BLaER1 treated with 17β-estradiol and CSF1 and Interleukin-3, amounts not matched to agents 10 nM and 100 nM (cell line): ENCODE results near the gene GAMT.

Experiments
- H3K27ac ChIP-seq, 11 experiments: shearing (Covaris generic); formaldehyde crosslinking; 2 replicates each; pipeline ENCODE4 v1.8.1; 2022
- H3K27me3 ChIP-seq, 11 experiments: shearing (Covaris generic); formaldehyde crosslinking; 2 replicates each; pipeline ENCODE4 v1.8.1; 2022
- H3K36me3 ChIP-seq, 11 experiments: shearing (Covaris generic); formaldehyde crosslinking; 2 replicates each; pipeline ENCODE4 v1.8.1; 2022
- H3K4me1 ChIP-seq, 10 experiments: shearing (Covaris generic); formaldehyde crosslinking; 2 replicates each; pipeline ENCODE4 v1.8.1; 2022
- H3K4me2 ChIP-seq, 11 experiments: shearing (Covaris generic); formaldehyde crosslinking; 2 replicates each; pipeline ENCODE4 v1.8.1; 2022
- H3K4me3 ChIP-seq, 10 experiments: shearing (Covaris generic); formaldehyde crosslinking; 2 replicates each; pipeline ENCODE4 v1.8.1; 2022
- H3K9ac ChIP-seq, 11 experiments: shearing (Covaris generic); formaldehyde crosslinking; 2 replicates each; pipeline ENCODE4 v1.8.1; 2022
- H3K9me3 ChIP-seq, 11 experiments: shearing (Covaris generic); formaldehyde crosslinking; replicated peaks in 1 of 11; 2 replicates each; pipeline ENCODE4 v1.8.1; 2022
- H4K20me1 ChIP-seq, 11 experiments: shearing (Covaris generic); formaldehyde crosslinking; 2 replicates each; pipeline ENCODE4 v1.8.1; 2022
- Cebpa-rat ChIP-seq, 11 experiments: shearing (Covaris generic); IDR thresholded peaks; 2 replicates each; pipeline ENCODE4 v1.8.1; 2022

The GAMT gene

DNA sequence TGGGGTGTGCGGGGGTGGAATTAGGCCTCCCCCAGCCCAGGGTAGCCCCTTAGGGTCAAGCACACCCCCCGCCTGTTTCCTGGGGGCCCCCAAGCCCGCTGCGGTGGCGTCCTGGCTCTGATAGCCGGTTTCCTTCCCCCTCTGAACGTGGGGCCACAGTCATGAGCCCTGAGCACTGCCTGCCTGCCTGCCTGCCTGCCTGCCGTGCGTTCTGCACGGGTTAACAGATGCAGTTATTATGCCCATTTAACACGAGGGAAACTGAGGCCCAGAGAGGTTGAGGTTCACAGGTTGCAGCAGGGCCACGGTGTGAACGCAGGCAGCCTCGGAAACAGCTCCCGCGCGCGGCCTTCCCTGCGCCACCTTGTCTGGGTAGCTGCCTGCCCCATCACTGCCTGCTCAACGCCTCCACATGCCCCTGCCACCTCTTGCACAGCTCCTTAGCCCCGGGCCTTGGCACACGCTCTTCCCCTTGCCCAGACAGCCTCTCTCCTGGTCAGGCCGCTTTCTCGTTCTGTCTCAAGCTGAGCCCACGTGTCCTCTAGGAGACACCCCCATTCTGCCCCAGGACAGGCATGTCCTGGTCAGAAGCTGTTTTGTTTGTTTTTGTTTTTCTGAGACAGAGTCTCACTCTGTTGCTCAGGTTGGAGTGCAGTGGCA, 1.2 kb upstream of the GAMT start:
- H3K36me3 ChIP-seq, result peaks cover 0 to 17% (median 0%) of the 10 kb centered on the region in 11 experiments; a peak in 5 of 22 replicates
- no peaks in the 10 kb centered on the region for H3K27me3 ChIP-seq
- no peak for TF ChIP-seq Cebpa-rat (IDR thresholded peaks at IDR 0.05)
- 0 out of 22 replicates have a peak overlapping the region, but pooled peaks of 2 of the 11 experiments have one; percentile 4 to 18 for H3K27ac ChIP-seq
- H3K4me2 ChIP-seq, result peak overlapping the region; percentile 93 to 100 (median 97)
- H3K9me3 ChIP-seq, result no peaks in the 10 kb centered on the region
- H3K4me3 ChIP-seq, result peak overlapping the region in 3 of 10 experiments; percentile 25 to 39 (median 26); a peak in 3 of 20 replicates
- H3K4me1 ChIP-seq, result peaks cover 52 to 74% (median 66%) of the 10 kb centered on the region in 10 experiments
- H4K20me1 ChIP-seq, result peaks cover 0 to 30% (median 15%) of the 10 kb centered on the region in 11 experiments; a peak in 12 of 22 replicates
- H3K9ac ChIP-seq, result peak overlapping the region in 10 of 11 experiments; percentile 1 to 83 (median 70); a peak in 13 of 22 replicates

DNA sequence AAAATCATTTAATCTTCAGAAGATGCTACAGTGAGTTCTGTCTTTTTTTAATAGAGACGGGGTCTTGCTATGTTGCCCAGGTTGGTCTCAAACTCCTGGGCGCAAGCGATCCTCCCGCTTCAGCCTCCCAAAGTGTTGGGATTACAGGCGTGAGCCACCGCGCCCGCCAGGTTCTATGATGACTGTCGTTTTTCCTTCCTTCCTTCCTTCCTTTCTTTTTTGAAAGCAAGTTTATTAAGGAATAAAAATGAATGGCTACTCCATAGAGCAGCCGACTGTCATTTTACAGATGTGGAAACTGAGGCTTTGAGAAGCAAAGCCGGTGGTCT, 511 bp upstream of the GAMT start:
- peaks cover 0 to 37% (median 22%) of the 10 kb centered on the region in 11 experiments; a peak in 13 of 22 replicates for H4K20me1 ChIP-seq
- peak overlapping the region; percentile 73 to 91 (median 81) for H3K4me3 ChIP-seq
- no peaks in the 10 kb centered on the region for H3K27me3 ChIP-seq
- H3K36me3 ChIP-seq, result peaks cover 0 to 17% (median 0%) of the 10 kb centered on the region in 11 experiments; a peak in 5 of 22 replicates
- H3K4me1 ChIP-seq, result peaks cover 58 to 79% (median 72%) of the 10 kb centered on the region in 10 experiments
- H3K27ac ChIP-seq, result peak overlapping the region in 6 of 11 experiments; percentile 48 to 73 (median 62); a peak in 6 of 22 replicates
- no peak for TF ChIP-seq Cebpa-rat (IDR thresholded peaks at IDR 0.05)
- no peaks in the 10 kb centered on the region for H3K9me3 ChIP-seq
- peak overlapping the region; percentile 66 to 86 (median 79); a peak in 21 of 22 replicates for H3K9ac ChIP-seq
- peak overlapping the region; percentile 93 to 100 (median 97) for H3K4me2 ChIP-seq

DNA sequence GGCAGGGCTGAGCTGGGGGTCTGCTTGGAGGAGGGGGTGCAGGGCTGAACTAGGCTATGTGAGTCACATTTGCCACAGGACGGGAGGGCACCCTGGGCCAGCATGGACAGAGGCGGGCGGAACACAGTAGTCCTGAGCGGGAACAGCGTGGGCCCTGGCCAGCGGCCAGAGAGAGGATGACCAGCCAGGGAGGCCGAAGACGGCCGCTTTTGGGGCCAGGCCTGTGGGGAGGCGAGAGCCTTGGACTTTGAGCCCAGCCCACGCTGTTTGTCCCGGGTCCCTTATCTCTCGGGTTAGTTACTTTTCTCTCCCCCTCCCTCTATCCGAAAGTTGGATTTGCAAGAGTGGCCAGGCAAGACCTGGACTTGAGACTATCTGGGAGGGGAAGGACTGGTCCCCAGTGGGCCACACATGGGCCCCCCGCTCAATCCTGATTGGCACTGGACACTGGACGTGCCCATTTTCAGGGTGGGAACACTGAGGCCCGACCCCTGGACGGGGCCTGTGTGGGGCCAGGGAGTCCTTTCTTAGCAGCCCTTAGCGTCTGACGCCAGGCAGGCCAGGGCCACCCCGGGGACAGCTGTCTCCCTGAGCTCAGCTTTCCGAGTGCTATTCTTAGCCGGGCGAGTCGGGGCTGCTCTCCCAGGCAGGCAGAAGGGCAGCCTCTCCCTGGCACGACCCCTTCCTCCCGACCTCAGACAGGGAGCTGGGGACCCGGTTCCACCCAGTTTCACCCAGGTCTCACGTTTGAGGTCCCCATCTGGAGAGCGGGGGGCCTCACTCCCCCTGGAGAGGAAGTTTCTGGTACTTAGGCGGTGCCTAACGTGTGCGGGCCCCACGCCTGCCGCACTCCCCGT, 833 bp downstream of the GAMT start:
- H3K27ac ChIP-seq, result peak overlapping the region in 9 of 11 experiments; percentile 48 to 73 (median 62); a peak in 18 of 22 replicates
- H3K4me3 ChIP-seq, result peak overlapping the region; percentile 73 to 91 (median 81)
- peaks cover 0 to 20% (median 1%) of the 10 kb centered on the region in 11 experiments; a peak in 7 of 22 replicates for H3K36me3 ChIP-seq
- H3K4me1 ChIP-seq, result peaks cover 58 to 79% (median 73%) of the 10 kb centered on the region in 10 experiments
- H3K4me2 ChIP-seq, result peak overlapping the region; percentile 93 to 100 (median 97)
- H3K9ac ChIP-seq, result peak overlapping the region; percentile 66 to 86 (median 79)
- no peaks in the 10 kb centered on the region for H3K27me3 ChIP-seq
- TF ChIP-seq Cebpa-rat (IDR thresholded peaks at IDR 0.05), result no peak
- H3K9me3 ChIP-seq, result no peaks in the 10 kb centered on the region
- peaks cover 0 to 51% (median 35%) of the 10 kb centered on the region in 11 experiments; a peak in 18 of 22 replicates for H4K20me1 ChIP-seq

DNA sequence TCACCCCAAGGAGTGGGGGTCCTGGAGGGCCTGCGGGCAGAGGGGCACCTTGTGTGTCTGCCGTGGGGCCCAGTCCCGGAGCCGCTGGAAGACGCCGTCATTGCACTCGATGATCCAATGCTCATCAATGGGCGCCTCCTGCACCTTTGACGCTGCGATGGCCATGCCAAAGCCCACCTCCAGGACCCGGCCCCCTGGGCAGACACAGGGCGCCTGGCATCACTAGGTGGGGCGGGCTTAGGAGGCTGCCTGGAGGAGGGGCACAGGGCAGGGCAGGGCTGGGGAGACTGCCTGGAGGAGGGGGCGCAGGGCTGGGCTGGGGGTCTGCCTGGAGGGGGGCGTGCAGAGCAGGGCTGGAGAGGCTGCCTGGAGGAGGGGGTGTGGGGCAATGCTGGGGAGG, 1.6 kb downstream of the GAMT start:
- no peaks in the 10 kb centered on the region for H3K9me3 ChIP-seq
- peaks cover 7 to 58% (median 43%) of the 10 kb centered on the region in 11 experiments; a peak in 19 of 22 replicates for H4K20me1 ChIP-seq
- no peak for TF ChIP-seq Cebpa-rat (IDR thresholded peaks at IDR 0.05)
- H3K4me3 ChIP-seq, result no peak overlapping the region
- H3K36me3 ChIP-seq, result peaks cover 0 to 27% (median 9%) of the 10 kb centered on the region in 11 experiments; a peak in 11 of 22 replicates
- no peaks in the 10 kb centered on the region for H3K27me3 ChIP-seq
- H3K4me2 ChIP-seq, result 0 out of 22 replicates have a peak overlapping the region, but pooled peaks of 2 of the 11 experiments have one; percentile 9 to 97
- no peak overlapping the region for H3K27ac ChIP-seq
- peak overlapping the region in 1 of 11 experiments; percentile 2; a peak in 1 of 22 replicates for H3K9ac ChIP-seq
- H3K4me1 ChIP-seq, result peaks cover 54 to 79% (median 67%) of the 10 kb centered on the region in 10 experiments

DNA sequence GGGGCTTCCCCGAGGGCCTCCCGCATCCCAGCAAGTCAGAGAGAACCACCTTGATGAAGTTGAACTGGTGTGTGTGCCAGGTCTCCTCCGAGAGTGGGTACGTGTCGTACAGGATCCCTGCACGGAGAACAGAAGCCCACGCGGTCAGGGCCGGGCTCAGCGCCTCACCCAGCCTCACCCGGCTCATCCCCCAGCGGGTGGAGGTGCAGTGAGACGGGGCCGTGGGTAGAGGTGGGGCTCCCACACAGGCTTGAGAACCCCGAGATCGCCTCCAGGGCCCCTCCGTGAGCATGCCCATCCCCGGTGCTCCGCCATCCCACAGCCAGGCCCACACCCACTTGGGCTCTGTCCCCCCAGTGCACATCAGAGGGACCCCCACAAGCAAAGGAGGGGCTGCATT, 2.3 kb downstream of the GAMT start:
- H3K9me3 ChIP-seq, result no peaks in the 10 kb centered on the region
- peaks cover 47 to 73% (median 61%) of the 10 kb centered on the region in 10 experiments for H3K4me1 ChIP-seq
- peaks cover 0 to 34% (median 13%) of the 10 kb centered on the region in 11 experiments; a peak in 15 of 22 replicates for H3K36me3 ChIP-seq
- no peak overlapping the region for H3K4me3 ChIP-seq
- H3K27ac ChIP-seq, result no peak overlapping the region
- no peaks in the 10 kb centered on the region for H3K27me3 ChIP-seq
- TF ChIP-seq Cebpa-rat (IDR thresholded peaks at IDR 0.05), result no peak
- peak overlapping the region in 1 of 11 experiments; percentile 1; a peak in 1 of 22 replicates for H3K9ac ChIP-seq
- H4K20me1 ChIP-seq, result peaks cover 7 to 61% (median 46%) of the 10 kb centered on the region in 11 experiments; a peak in 19 of 22 replicates
- peak overlapping the region in 2 of 11 experiments; percentile 9 to 97; a peak in 1 of 22 replicates for H3K4me2 ChIP-seq

DNA sequence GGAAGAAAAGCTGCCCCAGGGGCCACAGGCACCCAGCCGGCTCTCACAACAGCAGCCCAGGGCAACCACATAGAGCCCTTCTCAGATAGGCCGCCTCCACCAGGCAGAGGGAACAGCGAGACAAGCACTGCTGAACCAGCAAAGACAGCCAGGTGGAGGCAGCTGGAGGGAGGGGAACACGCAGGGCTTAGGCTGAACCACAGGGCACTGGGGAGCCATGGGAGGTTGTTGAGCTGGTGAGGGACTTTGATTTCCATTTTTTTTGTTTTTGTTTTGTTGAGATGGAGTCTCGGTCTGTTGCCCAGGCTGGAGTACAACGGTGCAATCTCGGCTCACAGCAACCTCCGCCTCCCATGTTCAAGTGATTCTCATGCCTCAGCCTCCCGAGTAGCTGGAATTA, 3.5 kb downstream of the GAMT start:
- TF ChIP-seq Cebpa-rat (IDR thresholded peaks at IDR 0.05), result no peak
- Histone ChIP-seq H3K9ac (peak overlapping the region in 1 of 11 experiments; percentile 19; a peak in 1 of 22 replicates), H3K4me2 (peak overlapping the region in 9 of 11 experiments; percentile 44 to 79 (median 72); a peak in 11 of 22 replicates), H3K27ac (no peak overlapping the region), H3K4me1 (peaks cover 39 to 62% (median 51%) of the 10 kb centered on the region in 10 experiments), H3K36me3 (peaks cover 7 to 47% (median 25%) of the 10 kb centered on the region in 11 experiments; a peak in 21 of 22 replicates), H3K27me3 (no peaks in the 10 kb centered on the region), H3K9me3 (no peaks in the 10 kb centered on the region), H3K4me3 (no peak overlapping the region), H4K20me1 (peaks cover 7 to 73% (median 47%) of the 10 kb centered on the region in 11 experiments; a peak in 19 of 22 replicates)

DNA sequence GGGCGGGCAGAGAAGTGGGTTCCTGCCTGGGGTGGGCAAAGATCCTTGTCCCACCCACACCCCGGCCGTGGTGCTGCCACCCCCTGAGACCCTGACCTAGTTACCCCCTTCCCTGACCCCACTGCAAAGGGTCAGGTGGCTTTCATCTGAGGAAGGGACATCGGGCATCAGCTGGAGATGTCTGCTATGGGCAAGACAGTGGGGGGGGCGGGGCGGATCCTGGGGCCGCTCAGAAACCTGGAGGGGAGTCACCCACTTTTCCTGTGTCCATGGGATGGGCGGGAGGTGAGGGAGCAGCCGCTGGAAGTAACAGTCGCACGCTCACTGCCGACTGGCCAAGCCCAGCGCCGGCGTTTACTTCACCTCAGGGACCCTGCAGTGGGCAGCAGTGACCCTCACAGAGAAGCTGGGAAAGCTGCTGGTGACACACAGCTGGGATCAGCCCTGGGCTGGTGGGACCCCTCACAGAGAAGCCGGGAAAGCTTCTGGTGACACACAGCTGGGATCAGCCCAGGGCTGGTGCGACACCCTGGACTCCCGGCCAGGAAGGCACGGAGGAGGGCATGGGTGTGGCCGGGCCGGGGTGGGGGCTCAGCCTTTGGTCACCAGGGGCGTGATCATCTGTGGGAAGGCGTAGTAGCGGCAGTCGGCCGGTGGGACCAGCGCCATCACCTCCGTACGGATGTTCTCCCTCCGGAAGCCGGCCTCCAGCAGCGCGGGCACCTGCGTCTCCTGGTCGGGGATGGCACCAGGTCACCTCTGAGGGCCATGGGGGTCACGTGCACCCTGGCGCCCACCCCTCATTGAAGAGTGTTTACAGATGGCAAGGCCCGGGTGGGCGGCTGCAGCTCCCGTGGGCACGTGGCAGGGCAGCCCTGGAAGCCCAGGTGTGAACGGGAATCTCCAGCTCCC, 4.3 kb downstream of the GAMT start:
- H3K4me3 ChIP-seq, result no peak overlapping the region
- no peaks in the 10 kb centered on the region for H3K27me3 ChIP-seq
- H3K9ac ChIP-seq, result peak overlapping the region in 4 of 11 experiments; percentile 10 to 43 (median 15); a peak in 3 of 22 replicates
- H3K9me3 ChIP-seq, result no peaks in the 10 kb centered on the region
- H3K36me3 ChIP-seq, result peaks cover 15 to 55% (median 33%) of the 10 kb centered on the region in 11 experiments
- H3K27ac ChIP-seq, result no peak overlapping the region
- TF ChIP-seq Cebpa-rat (IDR thresholded peaks at IDR 0.05), result no peak
- peak overlapping the region; percentile 59 to 84 (median 72) for H3K4me2 ChIP-seq
- peaks cover 31 to 54% (median 43%) of the 10 kb centered on the region in 10 experiments for H3K4me1 ChIP-seq
- peaks cover 7 to 74% (median 47%) of the 10 kb centered on the region in 11 experiments; a peak in 19 of 22 replicates for H4K20me1 ChIP-seq
